Measurements from ENCODE around the gene UFSP1. TPM values are rescaled to one million over a fixed set of nuclear protein-coding genes. Genes with fewer than 3 reads are reported as not detected.
A peak's percentile ranks its signal among the peaks of the same experiment; 100 is the strongest.

UFSP1 gene
- total and polyA plus RNA-seq, 2 of the 13 experiments (the other 11 are each of a cell fraction or from before 2014, with no cell fraction given) = 0.65 to 3.3 TPM

GRCh38 chr7:100874577-100875355 lies 14.7 kb downstream of the UFSP1 start, which contains the start of gene SRRT (continued):
- no peak for TF ChIP-seq ZNF260 (CRISPR knock-in tag; IDR thresholded peaks at IDR 0.05; ENCODE audit: borderline replicate concordance, low read depth)
- no peak for TF ChIP-seq ZNF407 (CRISPR knock-in tag; IDR thresholded peaks at IDR 0.05; ENCODE audit: not compliant biosample characterization)
- TF ChIP-seq ARNT (IDR thresholded peaks at IDR 0.05) = no peak
- TF ChIP-seq ZNF34 (CRISPR knock-in tag; IDR thresholded peaks at IDR 0.05; ENCODE audit: borderline replicate concordance) = peak; percentile 88; the same call in 1 of the 2 replicates
- TF ChIP-seq FOXA3 (CRISPR knock-in tag; IDR thresholded peaks at IDR 0.05) = peak; percentile 61
- TF ChIP-seq RXRA (CRISPR knock-in tag; IDR thresholded peaks at IDR 0.05) = no peak
- peak; percentile 84 for TF ChIP-seq ZGPAT (CRISPR knock-in tag; IDR thresholded peaks at IDR 0.05)
- peak; percentile 88 for TF ChIP-seq ZNF878 (CRISPR knock-in tag; IDR thresholded peaks at IDR 0.05)
- TF ChIP-seq PRPF4 (IDR thresholded peaks at IDR 0.05; ENCODE audit: low read depth, low read length, poor library complexity, severe bottlenecking) = no peak
- TF ChIP-seq RBFOX2 (IDR thresholded peaks at IDR 0.05; ENCODE audit: low read depth, low read length) = peak; percentile 97
- peak in 1 of 2 experiments; percentile 29; a peak in 1 of 4 replicates for TF ChIP-seq EP300 (IDR thresholded peaks at IDR 0.05; ENCODE audit: low read depth in 2 of 2, low read length in 2 of 2)
- no peak for TF ChIP-seq EP300 (CRISPR knock-in tag; IDR thresholded peaks at IDR 0.05; ENCODE audit: borderline replicate concordance)
- TF ChIP-seq DR1 (CRISPR knock-in tag; IDR thresholded peaks at IDR 0.05) = peak; percentile 93
- TF ChIP-seq MYPOP (CRISPR knock-in tag; IDR thresholded peaks at IDR 0.05) = peak; percentile 67
- TF ChIP-seq ZNF549 (CRISPR knock-in tag; IDR thresholded peaks at IDR 0.05) = no peak
- peak; percentile 84; the same call in 1 of the 2 replicates for TF ChIP-seq ZNF607 (CRISPR knock-in tag; IDR thresholded peaks at IDR 0.05; ENCODE audit: borderline replicate concordance)
- TF ChIP-seq ZNF576 (CRISPR knock-in tag; IDR thresholded peaks at IDR 0.05) = no peak
- no peak for TF ChIP-seq CENPX (CRISPR knock-in tag; IDR thresholded peaks at IDR 0.05)

All from HepG2 (cell line).